ENCODE data around the gene MAML2.
A peak's percentile ranks its signal among the peaks of the same experiment; 100 is the strongest.

MAML2 gene

GRCh38 chr11:96318399-96318798 is 24.6 kb downstream of the MAML2 start:
- no peak for DNase-seq (ENCODE audit: low read depth)

- DNase-seq (ENCODE audit: low read depth) = no peak
Observed at GRCh38 chr11:96317985-96318384, 25.0 kb downstream of the MAML2 start.

- no peak for DNase-seq (ENCODE audit: low read depth)
Observed at GRCh38 chr11:96317571-96317970, 25.4 kb downstream of the MAML2 start.

- no peak for DNase-seq (ENCODE audit: low read depth)
Observed at GRCh38 chr11:96316869-96317268, 26.1 kb downstream of the MAML2 start.

- DNase-seq (ENCODE audit: low read depth) = no peak
Observed at GRCh38 chr11:96315476-96315875, 27.5 kb downstream of the MAML2 start.

- DNase-seq (ENCODE audit: low read depth) = no peak
Observed at GRCh38 chr11:96314326-96315020, 28.5 kb downstream of the MAML2 start.

- DNase-seq (ENCODE audit: low read depth) = no peak
Observed at GRCh38 chr11:96313163-96313562, 29.8 kb downstream of the MAML2 start.

- DNase-seq (ENCODE audit: low read depth) = peak; percentile 53
Observed at GRCh38 chr11:96311120-96311568, 31.9 kb downstream of the MAML2 start.

- DNase-seq (ENCODE audit: low read depth) = no peak
Observed at GRCh38 chr11:96310236-96310635, 32.8 kb downstream of the MAML2 start.

- no peak for DNase-seq (ENCODE audit: low read depth)
Observed at GRCh38 chr11:96309643-96310017, 33.4 kb downstream of the MAML2 start.

GRCh38 chr11:96309016-96309642 is 33.9 kb downstream of the MAML2 start:
- no peak for DNase-seq (ENCODE audit: low read depth)

GRCh38 chr11:96307776-96308140 is 35.2 kb downstream of the MAML2 start:
- DNase-seq (ENCODE audit: low read depth) = peak; percentile 75

- peak; percentile 98 for DNase-seq (ENCODE audit: low read depth)
Observed at GRCh38 chr11:96306933-96307775, 35.8 kb downstream of the MAML2 start.

GRCh38 chr11:96306600-96306932 is 36.4 kb downstream of the MAML2 start:
- no peak for DNase-seq (ENCODE audit: low read depth)

GRCh38 chr11:96306071-96306470 is 36.9 kb downstream of the MAML2 start:
- DNase-seq (ENCODE audit: low read depth) = no peak

- DNase-seq (ENCODE audit: low read depth) = no peak
Observed at GRCh38 chr11:96303980-96304379, 39.0 kb downstream of the MAML2 start.

GRCh38 chr11:96303064-96303463 is 39.9 kb downstream of the MAML2 start:
- DNase-seq (ENCODE audit: low read depth) = no peak

- no peak for DNase-seq (ENCODE audit: low read depth)
Observed at GRCh38 chr11:96301818-96302217, 41.2 kb downstream of the MAML2 start.

- no peak for DNase-seq (ENCODE audit: low read depth)
Observed at GRCh38 chr11:96299155-96299888, 43.7 kb downstream of the MAML2 start.

GRCh38 chr11:96295369-96295768 is 47.6 kb downstream of the MAML2 start:
- DNase-seq (ENCODE audit: low read depth) = no peak

GRCh38 chr11:96294289-96294688 is 48.7 kb downstream of the MAML2 start:
- DNase-seq (ENCODE audit: low read depth) = no peak

GRCh38 chr11:96293598-96294021 is 49.4 kb downstream of the MAML2 start:
- no peak for DNase-seq (ENCODE audit: low read depth)
